Mucosa of gallbladder (tissue), 1 donor: ENCODE measurements around the gene ATP1B4. TPM values are rescaled to one million over a fixed set of nuclear protein-coding genes. Genes with fewer than 3 reads are reported as not detected.
"Not testable (repeated sequence)": the region's sequence is repeated elsewhere in the genome, so short reads cannot be mapped to it uniquely, and the experiment has no call there.

Experiments
- DNase-seq: peaks from one replicate; pipeline ENCODE4 v3.0.0-alpha.2; 2020; ENCODE audit warnings: low spot score
- total RNA-seq: library from RNA; stranded (reverse); gene quantifications from one replicate; pipeline ENCODE4 v1.2.1, GENCODE V29; 2021
- donor health status: DM: no; HTN: no; CAD: no.

Gene ATP1B4
- total RNA-seq = not detected

GRCh38 chrX:120361764-120362305 is at the start of gene ATP1B4:
Gene ATP1B4, plus strand, starts transcription at chrX:120362089. Its CDS starts 80 bp downstream, at chrX:120362169.
- no peak for DNase-seq

DNA sequence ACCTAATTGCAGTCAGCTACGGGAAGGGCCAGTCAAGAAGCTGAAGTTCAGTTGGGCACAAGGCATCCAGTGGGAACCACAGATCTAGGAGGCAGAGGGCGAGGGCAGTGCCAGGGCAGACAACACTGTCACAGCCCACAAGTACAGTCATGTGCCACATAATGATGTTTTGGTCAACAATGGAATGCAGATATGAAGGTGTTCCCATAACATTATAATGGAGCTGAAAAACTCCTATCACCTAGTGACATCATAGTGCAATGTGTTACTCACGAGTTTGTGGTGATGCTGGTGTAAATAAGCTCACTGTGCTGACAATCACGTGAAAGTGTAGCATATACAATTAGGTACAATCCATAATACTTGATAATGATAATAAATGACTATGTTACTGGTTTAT is 46.1 kb upstream of the ATP1B4 start:
- no peak for DNase-seq

DNA sequence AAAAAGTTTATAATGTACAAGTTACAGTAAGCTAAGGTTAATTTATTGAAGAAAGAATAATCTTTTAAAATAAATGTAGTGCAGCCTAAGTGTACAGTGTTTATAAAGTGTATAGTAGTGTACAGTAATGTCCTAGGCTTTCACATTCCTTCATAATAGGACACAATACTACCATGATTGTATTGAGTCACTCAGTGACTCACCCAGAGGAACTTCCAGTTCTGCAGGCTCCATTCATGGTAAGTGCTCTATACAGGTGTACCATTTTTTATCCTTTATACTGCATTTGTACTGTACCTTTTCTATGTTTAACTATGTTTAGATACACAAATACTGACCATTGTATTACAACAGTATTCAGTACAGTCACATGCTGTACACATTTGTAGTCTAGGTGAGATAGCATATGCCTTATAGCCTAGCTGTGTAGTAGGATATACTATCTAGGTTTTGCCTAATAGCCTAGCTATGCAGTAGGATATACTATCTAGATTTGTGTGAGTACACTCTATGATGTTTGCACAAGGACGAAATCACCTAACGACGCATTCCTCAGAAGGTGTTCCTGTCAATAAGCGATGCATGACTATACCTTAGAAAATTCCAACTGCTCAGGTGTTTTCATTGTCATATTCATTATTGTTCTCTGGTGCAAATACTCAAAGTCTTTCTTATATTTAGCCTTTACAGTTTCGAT is 45.2 kb upstream of the ATP1B4 start:
- no peak for DNase-seq

DNA sequence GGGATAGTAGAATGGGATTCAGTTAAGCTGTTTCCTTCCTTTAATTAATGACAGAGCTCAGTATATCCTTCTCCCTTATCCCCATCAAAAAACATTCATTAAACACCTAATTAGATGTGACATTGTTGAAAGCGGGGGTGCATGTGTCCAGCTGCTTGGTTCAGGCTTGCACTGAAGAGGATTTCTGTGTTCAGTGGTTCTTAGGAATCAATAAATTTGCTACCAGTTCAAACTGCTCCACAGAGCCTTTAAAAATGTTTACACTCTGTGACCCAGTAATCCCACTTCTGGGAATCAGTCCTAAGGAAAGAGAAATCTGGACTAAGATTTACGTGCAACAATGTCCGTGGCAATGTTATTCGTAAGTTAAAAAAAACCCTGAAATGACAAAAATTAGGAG is 43.5 kb upstream of the ATP1B4 start:
- DNase-seq = no peak

DNA sequence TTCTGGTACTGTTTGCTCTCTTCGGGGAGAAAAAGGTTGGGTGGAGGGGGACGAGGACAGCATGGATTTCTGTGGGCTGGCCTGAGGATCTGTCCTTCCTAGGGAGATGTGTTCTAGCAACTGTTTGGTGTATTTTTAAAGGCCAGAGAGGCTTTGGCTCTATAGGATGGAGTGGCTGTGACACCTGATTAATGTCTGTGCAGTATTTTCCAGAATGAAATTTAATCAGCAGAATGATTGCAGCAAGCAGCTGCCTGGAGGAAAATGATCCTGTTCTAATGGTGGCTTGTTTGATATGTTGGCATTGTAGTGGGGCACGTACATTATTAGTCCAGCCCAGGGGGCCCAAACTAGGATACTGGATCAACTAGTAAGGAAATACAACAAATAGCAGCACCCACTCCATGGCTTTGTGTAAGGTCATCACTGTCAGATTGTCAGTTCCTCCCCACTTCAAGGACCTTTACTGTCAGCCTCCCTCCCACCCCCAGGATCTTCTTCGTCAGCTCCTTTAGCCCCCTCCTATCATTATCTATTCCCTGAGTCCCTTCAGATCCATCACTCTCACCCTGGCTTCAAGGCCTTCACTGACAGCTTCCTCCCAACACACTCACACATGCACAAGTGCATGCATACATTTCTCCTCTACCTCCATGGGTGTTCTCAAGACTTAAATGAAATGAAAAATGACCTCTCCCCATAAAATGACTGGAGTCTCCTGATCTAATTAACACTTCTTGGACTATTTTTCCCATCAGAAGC is 40.2 kb upstream of the ATP1B4 start:
- no peak for DNase-seq

- DNase-seq = no peak
Measured at GRCh38 chrX:120331116-120331515, 30.8 kb upstream of the ATP1B4 start.

GRCh38 chrX:120332394-120332793 is 29.5 kb upstream of the ATP1B4 start:
- DNase-seq = no peak

- no peak for DNase-seq
Measured at GRCh38 chrX:120334151-120334550, 27.7 kb upstream of the ATP1B4 start.

- no peak for DNase-seq
Measured at GRCh38 chrX:120334603-120335002, 27.3 kb upstream of the ATP1B4 start.

- no peak for DNase-seq
Measured at GRCh38 chrX:120335289-120335688, 26.6 kb upstream of the ATP1B4 start.

GRCh38 chrX:120336899-120337298 is 25.0 kb upstream of the ATP1B4 start:
- DNase-seq = no peak

GRCh38 chrX:120344566-120344965 is 17.3 kb upstream of the ATP1B4 start:
- not testable (repeated sequence) for DNase-seq

DNA sequence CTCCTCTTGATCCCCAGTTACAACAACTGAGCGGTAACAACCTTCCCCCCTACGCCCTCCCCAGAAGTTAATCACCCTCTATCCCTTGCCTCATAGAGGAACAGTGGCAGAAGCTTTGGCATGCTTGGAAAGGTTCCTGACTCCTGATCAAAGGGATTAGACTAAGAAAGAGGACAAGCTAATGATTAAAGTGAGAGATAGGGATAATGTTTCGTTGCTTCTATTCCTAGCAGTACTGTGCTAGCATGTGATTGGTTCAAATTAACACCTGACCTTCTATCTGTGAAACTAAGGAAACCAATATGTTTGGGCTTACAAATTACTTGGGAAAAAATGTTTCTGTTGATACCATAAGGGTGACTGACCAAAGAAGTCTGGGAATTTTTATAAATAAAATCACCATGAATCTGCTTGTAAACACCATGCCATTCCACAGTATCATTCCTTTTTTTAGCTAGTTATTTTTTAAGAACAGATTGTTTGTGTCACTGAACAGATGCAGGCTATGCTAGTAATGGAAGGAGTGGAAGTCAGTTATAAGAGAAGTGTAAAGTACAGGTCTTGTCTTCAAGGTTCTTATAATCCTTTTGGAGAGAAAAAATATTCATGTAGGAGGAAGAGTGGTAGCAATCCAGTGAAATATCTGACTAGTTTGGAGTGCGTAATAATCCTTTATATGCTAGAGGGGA is 11.3 kb upstream of the ATP1B4 start:
- no peak for DNase-seq

GRCh38 chrX:120356084-120356483 is 5.8 kb upstream of the ATP1B4 start:
- DNase-seq = no peak

DNA sequence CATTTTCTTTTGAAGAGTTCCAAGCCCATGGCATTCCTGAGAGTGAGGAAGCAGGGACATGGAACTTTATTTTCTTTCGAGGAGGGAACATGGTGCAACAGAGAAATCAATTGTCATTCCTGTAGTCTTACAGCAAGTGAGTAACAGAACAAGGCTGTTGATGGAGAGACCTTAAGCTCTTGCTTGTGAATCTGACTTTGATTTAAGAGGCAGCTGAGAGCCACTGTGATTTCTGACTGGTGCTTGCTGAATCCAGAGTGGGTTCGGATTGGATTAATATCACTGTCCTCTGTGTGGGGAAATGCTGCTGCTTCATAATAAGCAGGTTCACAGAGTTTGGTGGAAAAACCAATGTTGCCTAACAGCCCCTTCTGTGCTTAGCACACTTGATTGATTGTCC is 4.7 kb upstream of the ATP1B4 start:
- no peak for DNase-seq

DNA sequence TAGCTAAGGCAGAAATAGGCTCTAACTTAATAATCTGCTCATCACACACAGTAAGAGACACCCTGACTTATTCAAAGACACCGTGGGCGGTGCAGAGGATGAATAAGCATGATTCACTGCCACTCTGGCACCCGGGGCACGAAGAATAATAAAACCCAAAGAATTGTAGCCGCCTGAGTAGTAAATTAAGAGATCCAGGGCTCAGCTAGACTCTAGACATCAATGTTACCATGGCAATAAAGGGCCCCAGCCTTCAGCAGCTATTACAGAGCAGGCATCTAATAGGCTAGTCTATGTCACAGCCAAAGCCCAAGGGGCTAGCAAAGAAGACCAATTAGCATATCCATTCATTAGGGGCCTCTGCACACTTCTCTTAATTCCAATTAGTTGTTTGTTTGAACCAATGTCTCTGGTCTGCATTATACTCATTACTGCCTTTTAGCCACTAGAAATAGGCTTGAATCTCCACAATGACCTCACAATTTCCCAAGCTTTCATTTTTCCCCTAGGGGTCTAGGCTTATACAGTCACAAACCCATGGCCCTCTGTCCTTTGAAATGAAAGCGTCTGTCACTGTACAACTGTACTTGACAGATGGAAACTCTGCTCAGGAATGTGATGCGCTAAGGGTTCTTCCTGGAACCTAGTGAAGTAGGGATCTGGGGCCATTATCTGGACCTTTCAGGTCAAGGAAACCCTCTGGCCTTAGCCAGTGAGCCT is 3.0 kb upstream of the ATP1B4 start:
- no peak for DNase-seq

- DNase-seq = peak; percentile 14
Measured at GRCh38 chrX:120365320-120365719, 3.4 kb downstream of the ATP1B4 start.

- no peak for DNase-seq
Measured at GRCh38 chrX:120365968-120366367, 4.1 kb downstream of the ATP1B4 start.

DNA sequence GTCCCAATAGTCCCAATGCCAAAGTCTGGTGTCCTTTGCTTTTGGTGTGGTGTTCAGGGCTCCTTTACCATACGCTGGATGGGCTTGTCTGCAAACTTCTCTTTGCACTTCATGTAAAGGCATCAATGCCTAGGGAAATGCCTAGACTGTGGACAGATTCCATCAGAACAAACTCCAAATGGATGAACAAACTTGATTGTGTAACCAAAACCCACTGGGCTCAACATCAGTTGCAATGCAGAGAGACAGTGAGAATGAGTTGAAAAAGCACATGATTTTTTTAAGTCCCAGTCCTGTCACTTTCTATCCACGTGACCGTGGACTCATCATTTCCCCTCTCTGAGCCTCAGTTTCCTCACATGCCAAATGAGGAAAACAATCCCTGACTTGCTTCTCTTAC is 4.9 kb downstream of the ATP1B4 start:
- DNase-seq = no peak

GRCh38 chrX:120367402-120368109 is 5.7 kb downstream of the ATP1B4 start:
- DNase-seq = no peak
